SK-N-SH (cell line): ENCODE results near the gene COA6.

Experiments used
- JUND ChIP-seq: IDR thresholded peaks from 2 replicates; pipeline ENCODE4 v1.4.0; 2012
- PBX3 ChIP-seq: IDR thresholded peaks from 2 replicates; pipeline ENCODE4; 2012
- TF ChIP-seq, protein P1 (sequence below): fragments of 200-600 bp; sonication (generic); IDR thresholded peaks from 2 replicates; pipeline ENCODE4 v1.6.1; 2017; ENCODE audit warnings: antibody characterized with exemption, mild to moderate bottlenecking, moderate library complexity

DNA sequence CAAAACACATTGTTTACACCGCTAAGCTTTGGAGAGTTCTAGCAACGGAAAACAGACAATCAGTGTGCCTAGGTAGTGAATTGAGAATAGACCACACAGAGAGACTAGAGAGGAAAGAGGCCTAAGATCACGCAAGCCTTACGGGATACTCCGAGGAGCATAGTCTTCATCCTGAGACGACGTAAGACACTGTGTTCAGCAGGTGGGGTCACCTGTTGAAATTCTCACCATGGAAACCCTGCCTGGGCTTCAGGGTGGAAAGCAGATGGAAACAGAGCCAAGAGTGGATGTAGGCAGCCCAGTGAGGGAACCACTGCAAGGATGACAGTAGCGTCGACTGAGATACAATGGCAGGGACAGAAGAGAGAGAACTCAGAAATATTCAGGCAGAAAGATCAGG lies 40.2 kb downstream of the COA6 start:
- TF ChIP-seq PBX3 (no peak), JUND (no peak)
- TF ChIP-seq, protein P1, sequence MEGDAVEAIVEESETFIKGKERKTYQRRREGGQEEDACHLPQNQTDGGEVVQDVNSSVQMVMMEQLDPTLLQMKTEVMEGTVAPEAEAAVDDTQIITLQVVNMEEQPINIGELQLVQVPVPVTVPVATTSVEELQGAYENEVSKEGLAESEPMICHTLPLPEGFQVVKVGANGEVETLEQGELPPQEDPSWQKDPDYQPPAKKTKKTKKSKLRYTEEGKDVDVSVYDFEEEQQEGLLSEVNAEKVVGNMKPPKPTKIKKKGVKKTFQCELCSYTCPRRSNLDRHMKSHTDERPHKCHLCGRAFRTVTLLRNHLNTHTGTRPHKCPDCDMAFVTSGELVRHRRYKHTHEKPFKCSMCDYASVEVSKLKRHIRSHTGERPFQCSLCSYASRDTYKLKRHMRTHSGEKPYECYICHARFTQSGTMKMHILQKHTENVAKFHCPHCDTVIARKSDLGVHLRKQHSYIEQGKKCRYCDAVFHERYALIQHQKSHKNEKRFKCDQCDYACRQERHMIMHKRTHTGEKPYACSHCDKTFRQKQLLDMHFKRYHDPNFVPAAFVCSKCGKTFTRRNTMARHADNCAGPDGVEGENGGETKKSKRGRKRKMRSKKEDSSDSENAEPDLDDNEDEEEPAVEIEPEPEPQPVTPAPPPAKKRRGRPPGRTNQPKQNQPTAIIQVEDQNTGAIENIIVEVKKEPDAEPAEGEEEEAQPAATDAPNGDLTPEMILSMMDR: no peak
